Left renal pelvis (tissue), 4 donors: ENCODE measurements around the gene LYRM2. TPM values are rescaled to one million over a fixed set of nuclear protein-coding genes. Genes with fewer than 3 reads are reported as not detected.

Source experiments
- DNase-seq, 4 donors: peaks; one replicate each; pipeline ENCODE4 v3.0.0-alpha.2; 2013; ENCODE audit warnings: low read depth in 4 of 4, low spot score in 3 of 4
- polyA plus RNA-seq, 4 donors: library from polyadenylated mRNA; unstranded; fragments of 120-200 nt; gene quantifications; one replicate each; pipeline ENCODE4 v1.2.1, GENCODE V29; 2013; ENCODE audit not compliant: insufficient read length in 4 of 4

The LYRM2 gene
- polyA plus RNA-seq, 4 donors: 33.1 to 54.1 (median 45.7) TPM

- no peak for DNase-seq
Observed at GRCh38 chr6:89597372-89597771, 41.2 kb downstream of the LYRM2 start.

GRCh38 chr6:89596484-89596883 is 42.1 kb downstream of the LYRM2 start:
- no peak for DNase-seq

- DNase-seq: no peak
Observed at GRCh38 chr6:89596056-89596455, 42.5 kb downstream of the LYRM2 start.

GRCh38 chr6:89591745-89592144 is 46.8 kb downstream of the LYRM2 start:
- no peak for DNase-seq

- no peak for DNase-seq
Observed at GRCh38 chr6:89590133-89590532, 48.4 kb downstream of the LYRM2 start.

- DNase-seq: no peak
Observed at GRCh38 chr6:89589297-89590025, 49.1 kb downstream of the LYRM2 start.

- DNase-seq: no peak
Observed at GRCh38 chr6:89585154-89585553, 53.4 kb downstream of the LYRM2 start.

- DNase-seq: no peak
Observed at GRCh38 chr6:89584539-89584938, 54.0 kb downstream of the LYRM2 start.

- no peak for DNase-seq
Observed at GRCh38 chr6:89583559-89583958, 55.0 kb downstream of the LYRM2 start.

- no peak for DNase-seq
Observed at GRCh38 chr6:89582669-89583325, 55.8 kb downstream of the LYRM2 start.

GRCh38 chr6:89581689-89582088 is 56.9 kb downstream of the LYRM2 start:
- no peak for DNase-seq

GRCh38 chr6:89580997-89581666 is 57.4 kb downstream of the LYRM2 start:
- no peak for DNase-seq

GRCh38 chr6:89575562-89575960 is 63.0 kb downstream of the LYRM2 start:
- no peak for DNase-seq

- DNase-seq: no peak
Observed at GRCh38 chr6:89574910-89575561, 63.5 kb downstream of the LYRM2 start.

- no peak for DNase-seq
Observed at GRCh38 chr6:89567630-89568390, 70.7 kb downstream of the LYRM2 start.

GRCh38 chr6:89566930-89567629 is 71.5 kb downstream of the LYRM2 start:
- no peak for DNase-seq

GRCh38 chr6:89566008-89566800 is 72.3 kb downstream of the LYRM2 start:
- no peak for DNase-seq

- no peak for DNase-seq
Observed at GRCh38 chr6:89564752-89565427, 73.7 kb downstream of the LYRM2 start.

- DNase-seq: no peak
Observed at GRCh38 chr6:89563866-89564265, 74.7 kb downstream of the LYRM2 start.
